ENCODE results near the gene MICAL3.

DNA sequence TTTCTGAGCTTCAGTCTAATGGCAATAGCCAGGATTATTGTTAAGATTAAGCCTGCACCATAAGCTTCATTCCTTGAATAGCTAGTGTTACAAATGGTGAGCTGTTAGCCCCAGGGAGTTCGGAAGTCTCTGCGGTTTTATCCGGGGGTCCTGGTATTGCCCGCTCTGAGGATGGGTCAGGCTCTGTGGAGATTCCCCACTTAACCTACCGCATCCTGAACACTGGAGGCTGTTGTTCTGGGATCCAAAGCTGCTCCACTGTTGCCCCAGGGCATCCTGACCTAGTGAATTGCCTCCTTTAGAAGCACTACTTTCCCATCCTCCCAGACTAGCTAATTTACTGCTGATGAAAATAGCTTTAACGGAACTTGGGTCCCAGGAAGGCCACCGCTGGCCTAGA is 38.9 kb upstream of the MICAL3 start:
- TF ChIP-seq POLR2AphosphoS5 (IDR thresholded peaks at IDR 0.05; ENCODE audit: low read depth, low read length), result no peak
- TF ChIP-seq, protein P1, sequence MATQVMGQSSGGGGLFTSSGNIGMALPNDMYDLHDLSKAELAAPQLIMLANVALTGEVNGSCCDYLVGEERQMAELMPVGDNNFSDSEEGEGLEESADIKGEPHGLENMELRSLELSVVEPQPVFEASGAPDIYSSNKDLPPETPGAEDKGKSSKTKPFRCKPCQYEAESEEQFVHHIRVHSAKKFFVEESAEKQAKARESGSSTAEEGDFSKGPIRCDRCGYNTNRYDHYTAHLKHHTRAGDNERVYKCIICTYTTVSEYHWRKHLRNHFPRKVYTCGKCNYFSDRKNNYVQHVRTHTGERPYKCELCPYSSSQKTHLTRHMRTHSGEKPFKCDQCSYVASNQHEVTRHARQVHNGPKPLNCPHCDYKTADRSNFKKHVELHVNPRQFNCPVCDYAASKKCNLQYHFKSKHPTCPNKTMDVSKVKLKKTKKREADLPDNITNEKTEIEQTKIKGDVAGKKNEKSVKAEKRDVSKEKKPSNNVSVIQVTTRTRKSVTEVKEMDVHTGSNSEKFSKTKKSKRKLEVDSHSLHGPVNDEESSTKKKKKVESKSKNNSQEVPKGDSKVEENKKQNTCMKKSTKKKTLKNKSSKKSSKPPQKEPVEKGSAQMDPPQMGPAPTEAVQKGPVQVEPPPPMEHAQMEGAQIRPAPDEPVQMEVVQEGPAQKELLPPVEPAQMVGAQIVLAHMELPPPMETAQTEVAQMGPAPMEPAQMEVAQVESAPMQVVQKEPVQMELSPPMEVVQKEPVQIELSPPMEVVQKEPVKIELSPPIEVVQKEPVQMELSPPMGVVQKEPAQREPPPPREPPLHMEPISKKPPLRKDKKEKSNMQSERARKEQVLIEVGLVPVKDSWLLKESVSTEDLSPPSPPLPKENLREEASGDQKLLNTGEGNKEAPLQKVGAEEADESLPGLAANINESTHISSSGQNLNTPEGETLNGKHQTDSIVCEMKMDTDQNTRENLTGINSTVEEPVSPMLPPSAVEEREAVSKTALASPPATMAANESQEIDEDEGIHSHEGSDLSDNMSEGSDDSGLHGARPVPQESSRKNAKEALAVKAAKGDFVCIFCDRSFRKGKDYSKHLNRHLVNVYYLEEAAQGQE (IDR thresholded peaks at IDR 0.05; ENCODE audit: insufficient read depth in 1 of 2, low read depth in 2 of 2, low read length in 2 of 2), result no peak
- no peak for TF ChIP-seq SIN3A (IDR thresholded peaks at IDR 0.05; ENCODE audit: borderline replicate concordance, insufficient read depth, low read length)
- no peak for TF ChIP-seq FOXP2 (optimal IDR thresholded peaks at IDR 0.05; ENCODE audit: borderline replicate concordance, extremely low read depth, extremely low read length, insufficient read depth)

Data from PFSK-1 (cell line).